MM.1S (cell line): Measurements from ENCODE around the gene XPC.

Source experiments
- CTCF ChIP-seq: fragments of 300-600 bp; sonication (generic); IDR thresholded peaks from 2 replicates; pipeline ENCODE4 v1.5.1; 2016; ENCODE audit warnings: antibody characterized with exemption, low read length, mixed read lengths
- EZH2phosphoT487 ChIP-seq: fragments of 300-600 bp; sonication (generic); IDR thresholded peaks from 2 replicates; pipeline ENCODE4 v1.6.1; 2018; ENCODE audit warnings: antibody characterized with exemption, low read length

GRCh38 chr3:14126017-14126886 is 52.1 kb downstream of the XPC start:
- TF ChIP-seq CTCF (no peak), EZH2phosphoT487 (no peak)
